Esophagus muscularis mucosa (tissue), 3 donors: Measurements from ENCODE around the gene ORC1.

Experiments
- POLR2A ChIP-seq: fragments of 450-650 bp; IDR thresholded peaks from one replicate; pipeline ENCODE4 v1.6.1; 2017; ENCODE audit warnings: antibody characterized with exemption, moderate library complexity, mild to moderate bottlenecking, low read depth
- TF ChIP-seq, protein P1 (sequence below), 3 experiments: fragments of 200-600 bp in 2 of 3; fragments of 450-650 bp in 1 of 3; sonication (generic) in 2 of 3; IDR thresholded peaks; one replicate each; pipeline ENCODE4 v1.5.1; 2017 to 2019; ENCODE audit warnings: antibody characterized with exemption in 3 of 3, mild to moderate bottlenecking in 2 of 3, moderate library complexity in 1 of 3

DNA sequence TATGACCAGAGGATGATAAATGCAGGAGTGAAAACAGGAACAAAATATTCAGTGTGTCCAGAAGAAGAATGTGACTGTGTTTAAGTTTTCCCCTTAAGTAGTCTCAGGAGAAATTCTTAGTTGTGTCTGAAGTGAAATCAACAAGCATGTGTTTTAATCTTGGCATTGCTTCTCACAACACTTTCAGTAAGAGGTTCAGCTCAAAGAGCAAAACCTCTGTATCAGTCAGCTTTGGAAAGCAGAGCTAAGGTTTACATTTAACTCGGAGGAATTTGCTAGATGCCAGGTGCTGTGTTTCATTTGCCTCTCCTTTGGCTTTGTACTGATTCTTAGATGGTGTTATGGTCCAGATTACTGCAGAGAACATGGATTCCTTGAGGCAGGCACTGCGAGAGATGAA, 66.8 kb downstream of the ORC1 start:
- TF ChIP-seq POLR2A, result no peak
- TF ChIP-seq, protein P1, sequence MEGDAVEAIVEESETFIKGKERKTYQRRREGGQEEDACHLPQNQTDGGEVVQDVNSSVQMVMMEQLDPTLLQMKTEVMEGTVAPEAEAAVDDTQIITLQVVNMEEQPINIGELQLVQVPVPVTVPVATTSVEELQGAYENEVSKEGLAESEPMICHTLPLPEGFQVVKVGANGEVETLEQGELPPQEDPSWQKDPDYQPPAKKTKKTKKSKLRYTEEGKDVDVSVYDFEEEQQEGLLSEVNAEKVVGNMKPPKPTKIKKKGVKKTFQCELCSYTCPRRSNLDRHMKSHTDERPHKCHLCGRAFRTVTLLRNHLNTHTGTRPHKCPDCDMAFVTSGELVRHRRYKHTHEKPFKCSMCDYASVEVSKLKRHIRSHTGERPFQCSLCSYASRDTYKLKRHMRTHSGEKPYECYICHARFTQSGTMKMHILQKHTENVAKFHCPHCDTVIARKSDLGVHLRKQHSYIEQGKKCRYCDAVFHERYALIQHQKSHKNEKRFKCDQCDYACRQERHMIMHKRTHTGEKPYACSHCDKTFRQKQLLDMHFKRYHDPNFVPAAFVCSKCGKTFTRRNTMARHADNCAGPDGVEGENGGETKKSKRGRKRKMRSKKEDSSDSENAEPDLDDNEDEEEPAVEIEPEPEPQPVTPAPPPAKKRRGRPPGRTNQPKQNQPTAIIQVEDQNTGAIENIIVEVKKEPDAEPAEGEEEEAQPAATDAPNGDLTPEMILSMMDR (IDR thresholded peaks at IDR 0.05), result no peak
